ENCODE measurements around the gene FARS2. TPM values are rescaled to one million over a fixed set of nuclear protein-coding genes. Genes with fewer than 3 reads are reported as not detected.

Gene FARS2
- total and polyA plus RNA-seq, 11 donors: 11.4 to 24.6 (median 20.5) TPM

GRCh38 chr6:5547556-5547955 is 286.2 kb downstream of the FARS2 start:
- Histone ChIP-seq H3K27me3 (no peaks in the 10 kb centered on the region), H3K4me1 (no peaks in the 10 kb centered on the region), H3K4me3 (no peak overlapping the region), H3K36me3 (peaks cover 0 to 17% (median 3%) of the 10 kb centered on the region in 9 donors), H3K27ac (no peak overlapping the region), H3K9me3 (peaks cover 0 to 23% (median 5%) of the 10 kb centered on the region in 12 donors)
- DNase-seq (no peak), ATAC-seq (no peak)
- 94 to 99% (median 96%) methylated on average over 4 of the region's 4 CpGs for WGBS, 4 donors
- no peak for TF ChIP-seq POLR2A (IDR thresholded peaks at IDR 0.05)
- TF ChIP-seq CTCF (IDR thresholded peaks at IDR 0.05): no peak
- intact Hi-C loops (cut with DNase I): no loop called here

- peaks cover 0 to 23% (median 5%) of the 10 kb centered on the region in 12 donors for H3K9me3 ChIP-seq
- no peaks in the 10 kb centered on the region for H3K27me3 ChIP-seq
- H3K4me3 ChIP-seq: no peak overlapping the region
- intact Hi-C loops (cut with DNase I): no loop called here
- no peaks in the 10 kb centered on the region for H3K4me1 ChIP-seq
- ATAC-seq (no peak), DNase-seq (no peak)
- WGBS, 4 donors: 85 to 97% (median 94%) methylated on average over 1 of the region's 1 CpG
- no peak overlapping the region for H3K27ac ChIP-seq
- no peak for TF ChIP-seq POLR2A (IDR thresholded peaks at IDR 0.05)
- no peak for TF ChIP-seq CTCF (IDR thresholded peaks at IDR 0.05)
- peaks cover 0 to 17% (median 0%) of the 10 kb centered on the region in 9 donors for H3K36me3 ChIP-seq
Measured at GRCh38 chr6:5550631-5551030, 289.3 kb downstream of the FARS2 start.

- intact Hi-C loops (cut with DNase I): no loop called here
- Histone ChIP-seq H3K36me3 (peaks cover 0 to 14% (median 0%) of the 10 kb centered on the region in 9 donors), H3K27me3 (no peaks in the 10 kb centered on the region), H3K27ac (no peak overlapping the region), H3K9me3 (peaks cover 0 to 23% (median 5%) of the 10 kb centered on the region in 12 donors), H3K4me1 (no peaks in the 10 kb centered on the region), H3K4me3 (no peak overlapping the region)
- no peak for DNase-seq
- no peak for TF ChIP-seq POLR2A (IDR thresholded peaks at IDR 0.05)
- TF ChIP-seq CTCF (IDR thresholded peaks at IDR 0.05): no peak
- 76 to 97% (median 88%) methylated on average over 2 of the region's 2 CpGs for WGBS, 4 donors
- ATAC-seq: no peak
Measured at GRCh38 chr6:5552243-5552642, 290.9 kb downstream of the FARS2 start.

GRCh38 chr6:5553767-5554166 is 292.5 kb downstream of the FARS2 start:
- peaks cover 0 to 7% (median 0%) of the 10 kb centered on the region in 9 donors for H3K36me3 ChIP-seq
- 69 to 90% (median 79%) methylated on average over 4 of the region's 4 CpGs for WGBS, 4 donors
- TF ChIP-seq CTCF (IDR thresholded peaks at IDR 0.05): no peak
- TF ChIP-seq POLR2A (IDR thresholded peaks at IDR 0.05): no peak
- no peak overlapping the region for H3K4me3 ChIP-seq
- H3K27ac ChIP-seq: no peak overlapping the region
- no peaks in the 10 kb centered on the region for H3K4me1 ChIP-seq
- no peak for DNase-seq
- no peak for ATAC-seq
- H3K27me3 ChIP-seq: no peaks in the 10 kb centered on the region
- intact Hi-C loops (cut with DNase I): no loop called here
- H3K9me3 ChIP-seq: peaks cover 0 to 23% (median 5%) of the 10 kb centered on the region in 12 donors
